Skin of body (tissue), 2 donors: Measurements from ENCODE around the gene TMEM25. TPM values are rescaled to one million over a fixed set of nuclear protein-coding genes. Genes with fewer than 3 reads are reported as not detected.

Experiments
- DNase-seq: peaks from one replicate; lab custom pipeline; 2025; lab: John Stamatoyannopoulos, UW
- total RNA-seq: library from RNA; depleted of rRNA; stranded (reverse); fragments of >200 nt; gene quantifications from one replicate; pipeline ENCODE4 v1.2.3, GENCODE V29; 2014

The TMEM25 gene
- total RNA-seq, 1 donor from 2014 or later = 8.1 TPM

DNA sequence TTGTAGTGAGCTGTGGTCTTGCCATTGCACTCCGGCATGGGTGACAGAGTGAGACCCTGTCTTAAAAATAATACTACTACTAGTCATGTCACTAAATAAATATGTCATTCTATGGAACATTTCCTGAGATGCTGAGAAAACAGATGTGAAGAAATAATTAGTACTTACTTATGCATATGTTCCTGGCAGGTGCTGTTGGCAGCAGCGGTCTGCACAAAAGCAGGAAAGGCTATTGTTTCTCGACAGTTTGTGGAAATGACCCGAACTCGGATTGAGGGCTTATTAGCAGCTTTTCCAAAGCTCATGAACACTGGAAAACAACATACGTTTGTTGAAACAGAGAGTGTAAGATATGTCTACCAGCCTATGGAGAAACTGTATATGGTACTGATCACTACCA is 50.1 kb downstream of the TMEM25 start:
- no peak for DNase-seq

Other genes with a start within 250 kb of the TMEM25 start
- gene CD3E, start 226.5 kb upstream of the TMEM25 start, total RNA-seq = 0.30 TPM
- 0.59 TPM for gene CD3D, start 188.5 kb upstream of the TMEM25 start, total RNA-seq
- 0.10 TPM for gene CD3G, start 186.8 kb upstream of the TMEM25 start, total RNA-seq
- gene UBE4A, start 171.6 kb upstream of the TMEM25 start, total RNA-seq = 31.4 TPM
- gene ATP5MG, start 129.6 kb upstream of the TMEM25 start, total RNA-seq = 65.8 TPM
- gene KMT2A, start 94.7 kb upstream of the TMEM25 start, total RNA-seq = 59.4 TPM
- 0.79 TPM for gene TTC36, start 3.7 kb upstream of the TMEM25 start, total RNA-seq
- gene IFT46, start 34.7 kb downstream of the TMEM25 start, total RNA-seq = 21.2 TPM
- 86.7 TPM for gene ARCN1, start 41.2 kb downstream of the TMEM25 start, total RNA-seq
- 74.3 TPM for gene PHLDB1, start 76.4 kb downstream of the TMEM25 start, total RNA-seq
- not detected for gene TREH, start 148.5 kb downstream of the TMEM25 start, total RNA-seq